GM10266 (cell line): ENCODE measurements around the gene AFAP1.
A peak's percentile ranks its signal among the peaks of the same experiment; 100 is the strongest.

Source experiments
- DNase-seq: peaks from one replicate; pipeline ENCODE4 v3.0.0; 2012; ENCODE audit errors: extremely low spot score
- TF ChIP-seq, protein P1 (sequence below): IDR thresholded peaks from 2 replicates; pipeline ENCODE4 v1.5.1; 2012; ENCODE audit warnings: mild to moderate bottlenecking, low read depth; ENCODE audit not compliant: control insufficient read depth, insufficient read depth; ENCODE audit errors: missing control alignments

Gene AFAP1

DNA sequence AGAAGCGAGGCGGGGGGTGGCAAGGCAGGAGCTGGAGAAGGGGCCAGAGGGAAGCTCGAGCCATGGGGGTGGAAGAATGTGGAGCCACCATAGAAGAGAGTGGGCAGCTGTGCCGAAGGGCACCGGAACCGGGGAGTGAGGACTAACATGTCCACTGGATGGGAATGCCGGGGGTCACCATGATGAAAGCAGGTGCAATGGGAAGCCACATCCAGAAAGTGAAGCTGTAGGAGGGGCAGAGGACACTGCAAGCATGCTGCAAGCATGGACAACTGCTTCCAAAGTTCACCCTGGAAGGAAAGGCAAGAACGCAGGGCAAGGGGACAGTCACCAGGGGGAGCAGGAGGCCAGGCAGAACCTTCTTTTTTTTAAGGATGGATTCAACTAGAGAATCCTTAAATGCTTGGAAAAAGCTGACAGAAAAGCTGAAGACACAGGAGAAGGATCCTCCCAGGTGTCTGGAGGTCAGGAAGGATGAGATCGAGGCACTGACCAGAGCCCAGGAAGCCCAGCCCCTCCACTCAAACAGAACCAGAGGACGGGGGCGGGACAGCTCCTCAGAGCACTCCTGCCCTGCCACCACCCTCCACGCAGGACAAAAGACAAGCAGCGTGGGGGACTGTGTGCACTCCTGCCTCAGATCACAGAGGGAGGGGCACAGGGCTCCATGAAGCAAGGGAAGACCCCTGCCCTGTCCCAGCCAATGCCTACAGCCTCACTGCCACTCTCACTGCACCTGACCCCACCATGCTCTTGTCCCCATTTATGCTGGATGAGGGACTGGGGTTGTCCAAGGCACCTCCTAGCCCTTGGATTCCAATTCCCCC is 169.2 kb downstream of the AFAP1 start:
- peak; percentile 53 for DNase-seq
- TF ChIP-seq, protein P1, sequence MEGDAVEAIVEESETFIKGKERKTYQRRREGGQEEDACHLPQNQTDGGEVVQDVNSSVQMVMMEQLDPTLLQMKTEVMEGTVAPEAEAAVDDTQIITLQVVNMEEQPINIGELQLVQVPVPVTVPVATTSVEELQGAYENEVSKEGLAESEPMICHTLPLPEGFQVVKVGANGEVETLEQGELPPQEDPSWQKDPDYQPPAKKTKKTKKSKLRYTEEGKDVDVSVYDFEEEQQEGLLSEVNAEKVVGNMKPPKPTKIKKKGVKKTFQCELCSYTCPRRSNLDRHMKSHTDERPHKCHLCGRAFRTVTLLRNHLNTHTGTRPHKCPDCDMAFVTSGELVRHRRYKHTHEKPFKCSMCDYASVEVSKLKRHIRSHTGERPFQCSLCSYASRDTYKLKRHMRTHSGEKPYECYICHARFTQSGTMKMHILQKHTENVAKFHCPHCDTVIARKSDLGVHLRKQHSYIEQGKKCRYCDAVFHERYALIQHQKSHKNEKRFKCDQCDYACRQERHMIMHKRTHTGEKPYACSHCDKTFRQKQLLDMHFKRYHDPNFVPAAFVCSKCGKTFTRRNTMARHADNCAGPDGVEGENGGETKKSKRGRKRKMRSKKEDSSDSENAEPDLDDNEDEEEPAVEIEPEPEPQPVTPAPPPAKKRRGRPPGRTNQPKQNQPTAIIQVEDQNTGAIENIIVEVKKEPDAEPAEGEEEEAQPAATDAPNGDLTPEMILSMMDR = peak; percentile 60

DNA sequence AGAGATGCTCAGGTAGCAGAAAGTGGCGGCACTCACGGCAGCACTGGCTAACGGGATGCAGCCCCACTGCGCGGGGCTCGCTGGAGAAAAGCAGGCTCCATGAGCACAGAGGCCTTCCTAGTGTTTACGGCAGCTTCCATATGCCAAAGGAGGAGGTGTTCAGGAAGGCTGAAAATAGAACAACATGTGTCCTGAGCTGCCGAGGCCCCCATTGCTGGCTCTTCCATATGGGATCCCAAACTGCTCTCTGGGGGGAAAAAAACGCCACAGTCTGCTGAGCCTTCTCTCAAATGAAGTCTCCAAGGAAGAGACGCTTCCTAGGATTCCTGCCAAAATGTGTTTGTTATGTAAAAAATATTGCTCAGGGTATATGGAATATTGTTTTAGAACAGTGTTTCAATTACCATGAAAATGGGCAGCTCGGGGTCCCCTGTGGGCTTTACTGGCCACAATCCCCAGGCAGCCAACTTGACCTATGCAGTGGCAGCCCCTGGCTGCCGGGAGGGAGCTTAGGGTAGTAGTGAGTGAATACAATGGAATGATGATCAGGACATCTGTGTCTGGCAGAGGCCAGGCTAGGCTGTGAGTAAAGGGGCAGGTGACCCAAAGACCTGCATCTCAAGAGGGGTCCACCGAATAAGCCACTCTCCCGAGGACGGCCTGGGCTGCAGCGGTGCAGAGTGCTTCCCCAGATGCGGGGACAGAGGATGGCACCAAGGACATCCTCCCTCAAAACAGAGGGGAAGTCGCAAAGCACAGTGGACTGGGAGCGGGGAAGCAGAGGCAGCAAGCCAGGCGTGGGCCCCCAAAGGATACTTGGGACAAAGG is 170.1 kb downstream of the AFAP1 start:
- TF ChIP-seq, protein P1 = no peak
- DNase-seq = no peak

DNA sequence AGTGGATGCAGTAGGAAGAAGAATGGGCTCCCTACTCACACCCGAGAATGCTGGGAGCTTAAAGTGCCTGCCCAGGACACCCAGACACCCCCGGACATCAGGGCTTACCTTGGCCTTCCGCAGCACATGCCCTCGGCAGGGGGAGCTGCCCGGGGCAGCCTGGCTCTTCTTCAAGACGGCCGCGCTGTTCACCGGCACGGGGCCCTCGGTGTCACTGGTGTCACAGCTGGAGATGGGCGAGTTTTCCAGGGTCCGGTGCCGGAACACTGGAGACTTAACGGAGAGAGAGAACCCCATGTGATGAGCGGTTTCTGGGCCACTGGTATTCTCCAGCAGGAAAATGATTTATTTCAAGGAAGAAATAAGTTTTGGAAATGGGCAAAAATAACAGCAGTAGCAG is 170.9 kb downstream of the AFAP1 start:
- DNase-seq = no peak
- TF ChIP-seq, protein P1 = no peak

DNA sequence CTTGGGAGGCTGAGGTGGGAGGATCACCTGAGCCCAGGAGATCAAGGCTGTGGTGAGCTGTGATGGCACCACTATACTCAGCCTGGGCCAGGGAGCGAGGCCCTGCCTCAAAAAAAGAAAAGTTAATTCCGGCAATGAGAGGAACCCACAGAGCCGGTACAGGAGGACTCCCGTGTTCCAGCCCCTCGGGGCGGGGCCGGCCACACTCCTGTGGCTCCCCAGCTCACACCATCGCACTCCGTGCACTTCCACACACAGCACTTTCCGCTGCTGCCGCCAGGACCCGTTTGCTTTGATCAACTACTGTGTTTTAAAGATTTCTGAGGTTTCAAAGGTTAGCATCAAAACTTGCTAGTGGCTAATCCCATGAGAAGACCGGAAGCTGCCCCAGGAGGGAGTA is 171.7 kb downstream of the AFAP1 start:
- TF ChIP-seq, protein P1 = no peak
- DNase-seq = no peak

DNA sequence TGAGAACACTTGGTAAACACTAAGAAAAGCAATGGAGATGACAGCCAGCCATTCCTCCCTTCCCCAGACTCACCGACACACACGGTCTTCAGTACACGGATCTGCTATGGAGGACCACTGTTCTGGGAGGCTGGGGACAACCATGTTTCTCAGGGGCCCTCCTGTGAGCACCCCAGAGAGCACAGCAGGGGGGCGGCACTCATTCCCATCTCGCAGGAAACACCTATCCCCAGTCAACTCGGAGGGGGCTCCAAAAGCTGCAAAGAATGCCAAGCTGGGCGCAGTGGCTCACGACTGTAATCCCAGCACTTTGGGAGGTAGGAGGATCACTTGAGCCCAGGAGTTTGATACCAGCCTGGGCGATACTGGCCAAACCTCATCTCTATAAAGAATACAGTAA is 172.1 kb downstream of the AFAP1 start:
- DNase-seq = no peak
- TF ChIP-seq, protein P1 = no peak

DNA sequence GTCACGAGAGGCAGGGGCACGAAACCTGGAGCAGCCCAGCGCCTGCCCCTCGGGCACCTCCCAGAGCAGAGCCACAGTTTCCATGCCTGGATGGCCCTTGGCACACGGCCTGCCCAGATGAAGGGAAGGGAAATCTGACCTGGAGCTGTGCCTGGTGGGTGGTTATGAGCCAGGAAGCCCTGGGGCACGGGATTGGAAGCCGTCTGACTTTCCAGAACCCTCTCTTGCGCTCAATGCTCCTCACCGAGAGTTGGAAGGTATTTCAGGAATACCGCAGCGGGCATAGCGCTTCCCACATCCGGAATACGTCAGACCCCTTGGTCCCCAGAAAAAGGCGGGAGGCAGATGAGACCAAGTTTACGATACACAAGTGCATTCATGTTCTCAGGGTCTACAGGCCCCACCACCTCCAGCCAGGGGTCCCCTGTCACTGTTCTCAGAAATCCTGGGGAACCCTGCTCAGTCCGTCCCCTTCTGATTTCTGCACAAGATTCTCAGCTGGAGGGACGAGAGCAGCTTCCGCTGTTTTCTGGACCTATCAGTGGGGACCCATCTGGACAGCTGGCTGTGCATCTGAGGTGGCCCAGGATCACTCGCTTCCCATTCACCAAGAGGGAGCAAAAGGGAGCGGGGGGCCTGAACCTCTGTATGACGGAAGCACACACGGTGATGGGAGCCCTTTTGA is 172.9 kb downstream of the AFAP1 start:
- TF ChIP-seq, protein P1 = no peak
- DNase-seq = no peak
